Ramos (cell line): Measurements from ENCODE around the gene LMTK3.

Experiments
- in situ Hi-C: fragments of 300-500 bp; cut with MboI; formaldehyde crosslinking; loops from one replicate; pipeline ENCODE4 v1.14.3; 2022; ENCODE audit warnings: low sequenced_read_pairs; ENCODE audit not compliant: unreplicated experiment

The LMTK3 gene

GRCh38 chr19:48455908-48456562 lies 55.6 kb downstream of the LMTK3 start:
- in situ Hi-C loops: no loop called here

GRCh38 chr19:48455171-48455907 lies 56.3 kb downstream of the LMTK3 start, which contains the start of gene KCNJ14:
Gene KCNJ14 (plus strand): TSS chr19:48455574. CDS start chr19:48461725, 6,151 bp downstream.
- in situ Hi-C loops: no loop called here

DNA sequence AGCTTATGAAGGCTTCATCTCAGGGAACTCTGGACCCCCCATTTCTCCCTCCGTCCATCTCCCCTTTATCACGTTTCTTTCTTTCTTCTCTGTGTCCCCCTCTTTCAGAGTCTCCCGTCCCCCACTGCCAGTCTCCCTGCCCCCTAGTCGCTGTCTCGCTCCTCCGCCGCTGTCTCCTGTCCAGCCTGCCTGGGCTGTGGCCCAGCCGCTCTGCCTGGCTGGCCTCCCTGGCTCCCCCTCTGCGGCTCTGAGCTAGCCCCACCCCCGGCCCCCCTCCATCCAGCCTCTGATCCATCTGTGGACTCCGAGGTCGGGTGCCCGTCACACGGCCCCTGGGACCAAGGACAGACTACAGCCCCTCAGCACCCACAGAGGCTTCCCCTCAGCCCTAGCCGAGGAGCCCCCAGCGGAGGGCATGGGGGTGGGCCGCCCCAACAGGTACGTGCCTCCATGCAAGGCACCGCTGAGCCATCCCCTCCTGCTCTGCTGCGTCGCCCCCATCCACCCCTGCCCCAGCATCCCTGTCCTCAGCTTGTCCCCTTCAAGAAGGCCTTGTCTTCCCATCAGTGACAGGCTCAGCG lies 57.4 kb downstream of the LMTK3 start:
- in situ Hi-C loops: no loop called here

DNA sequence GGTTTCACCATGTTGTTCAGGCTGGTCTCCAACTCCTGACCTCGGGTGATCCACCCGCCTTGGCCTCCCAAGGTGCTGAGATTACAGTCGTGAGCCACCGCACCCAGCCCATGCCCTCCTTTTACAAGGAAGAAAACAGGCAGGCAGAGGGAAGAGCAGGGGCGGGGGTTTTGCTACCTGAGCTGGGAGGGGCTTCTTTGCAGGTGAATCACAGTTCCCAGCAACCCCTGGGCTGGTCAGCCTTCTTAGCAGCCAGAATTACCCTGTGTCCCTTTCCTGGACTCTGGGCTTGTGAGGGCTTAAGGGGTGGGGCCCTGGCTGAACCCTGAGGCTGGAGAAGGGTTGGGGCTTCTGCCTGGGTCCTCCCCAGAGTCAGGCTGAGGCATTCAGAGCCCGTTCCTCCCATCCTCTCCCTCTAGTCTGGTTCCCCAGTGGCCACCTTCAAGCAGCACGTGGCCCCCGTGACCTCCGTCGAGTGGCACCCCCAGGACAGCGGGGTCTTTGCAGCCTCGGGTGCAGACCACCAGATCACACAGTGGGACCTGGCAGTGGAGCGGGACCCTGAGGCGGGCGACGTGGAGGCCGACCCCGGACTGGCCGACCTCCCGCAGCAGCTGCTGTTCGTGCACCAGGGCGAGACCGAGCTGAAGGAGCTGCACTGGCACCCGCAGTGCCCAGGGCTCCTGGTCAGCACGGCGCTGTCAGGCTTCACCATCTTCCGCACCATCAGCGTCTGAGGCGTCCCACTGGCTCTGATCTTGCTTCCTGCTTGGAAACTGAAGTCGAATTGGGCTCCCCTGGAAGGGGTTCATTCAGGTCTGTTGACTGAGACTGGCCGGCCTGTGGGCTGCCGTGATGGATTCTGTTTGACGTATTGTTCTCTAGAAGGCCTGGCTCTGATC lies 59.1 kb downstream of the LMTK3 start:
- in situ Hi-C loops: no loop called here

GRCh38 chr19:48451624-48452023 lies 60.0 kb downstream of the LMTK3 start:
- in situ Hi-C loops: no loop called here

DNA sequence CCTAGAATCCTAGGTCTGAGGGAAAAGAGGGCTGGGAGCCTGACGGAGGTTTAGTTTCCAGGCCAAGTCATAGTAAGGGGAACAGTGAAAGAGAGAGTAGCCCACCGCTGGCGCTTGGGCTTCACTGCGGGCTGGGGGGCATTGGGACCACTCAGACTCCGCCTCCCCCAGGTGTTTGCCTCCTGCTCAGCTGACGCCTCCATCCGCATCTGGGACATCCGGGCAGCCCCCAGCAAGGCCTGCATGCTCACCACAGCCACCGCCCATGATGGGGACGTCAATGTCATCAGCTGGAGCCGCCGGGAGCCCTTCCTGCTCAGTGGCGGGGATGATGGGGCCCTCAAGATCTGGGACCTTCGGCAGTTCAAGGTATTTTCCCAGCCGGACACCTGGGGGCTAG lies 60.8 kb downstream of the LMTK3 start:
- in situ Hi-C loops: no loop called here

- in situ Hi-C loops: no loop called here
Measured at GRCh38 chr19:48450441-48450840, 61.2 kb downstream of the LMTK3 start.

GRCh38 chr19:48448563-48448962 lies 63.1 kb downstream of the LMTK3 start:
- in situ Hi-C loops: no loop called here

GRCh38 chr19:48446579-48446978 lies 65.1 kb downstream of the LMTK3 start:
- in situ Hi-C loops: no loop called here

- in situ Hi-C loops: no loop called here
Measured at GRCh38 chr19:48445606-48446481, 65.8 kb downstream of the LMTK3 start, which contains the start of gene GRWD1. Gene GRWD1 (plus strand): TSS chr19:48445983. CDS start chr19:48446006, 23 bp downstream.

DNA sequence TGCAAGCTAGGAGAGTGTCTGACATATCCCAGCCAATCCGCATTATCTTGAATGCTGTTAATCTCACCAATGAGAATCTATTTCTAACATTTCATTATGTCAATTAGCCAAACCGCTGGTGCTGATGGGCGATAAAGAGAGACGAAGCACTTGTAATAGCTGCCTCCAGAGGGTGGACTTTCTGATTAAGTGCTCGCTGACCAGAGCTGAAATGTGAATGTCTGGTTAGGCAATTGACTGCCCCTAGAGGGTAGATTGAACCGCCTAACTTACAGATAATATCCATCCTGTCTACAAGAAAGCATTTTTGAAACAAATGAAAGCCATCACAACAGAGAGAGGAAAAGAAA lies 66.4 kb downstream of the LMTK3 start:
- in situ Hi-C loops: no loop called here

GRCh38 chr19:48444936-48445200 lies 66.8 kb downstream of the LMTK3 start:
- in situ Hi-C loops: no loop called here

- in situ Hi-C loops: no loop called here
Measured at GRCh38 chr19:48444129-48444935, 67.3 kb downstream of the LMTK3 start.

DNA sequence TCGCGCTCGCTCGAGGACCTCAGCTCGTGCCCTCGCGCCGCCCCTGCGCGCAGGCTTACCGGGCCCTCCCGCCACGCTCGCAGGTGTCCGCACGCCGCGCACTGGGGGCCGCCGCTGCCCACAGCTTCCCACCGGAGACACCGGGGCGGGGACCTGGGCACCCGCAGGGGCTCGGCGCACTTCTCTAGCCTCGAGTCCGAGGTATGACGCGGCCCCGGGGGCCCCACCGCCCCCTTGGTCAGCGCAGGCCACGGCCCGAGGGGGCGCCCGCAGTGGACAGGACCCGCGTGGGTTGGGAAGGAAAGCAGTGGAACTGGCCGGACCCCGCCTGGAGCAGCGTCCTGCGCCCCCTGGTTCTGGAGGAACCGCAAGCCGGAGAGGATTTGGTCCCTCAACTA lies 67.9 kb downstream of the LMTK3 start:
- in situ Hi-C loops: no loop called here

- in situ Hi-C loops: no loop called here
Measured at GRCh38 chr19:48443256-48443655, 68.4 kb downstream of the LMTK3 start.

- in situ Hi-C loops: no loop called here
Measured at GRCh38 chr19:48442116-48443035, 69.3 kb downstream of the LMTK3 start.

- in situ Hi-C loops: no loop called here
Measured at GRCh38 chr19:48441360-48442050, 70.1 kb downstream of the LMTK3 start.
